OCI-LY3 (cell line): Measurements from ENCODE around the gene KIRREL1.

Experiments used
- CTCF ChIP-seq: fragments of 200-600, 300-600 bp; sonication (generic); IDR thresholded peaks from 2 replicates; pipeline ENCODE4 v1.5.1; 2014; ENCODE audit warnings: antibody characterized with exemption, low read length, low read depth
- EZH2phosphoT487 ChIP-seq: fragments of 200-600 bp; shearing (Covaris generic); IDR thresholded peaks from 2 replicates; pipeline ENCODE4 v1.6.1; 2018; ENCODE audit warnings: antibody characterized with exemption, mixed run types, low read depth

- TF ChIP-seq CTCF, result no peak
- no peak for TF ChIP-seq EZH2phosphoT487
Measured at GRCh38 chr1:158054721-158055120, 61.3 kb downstream of the KIRREL1 start.
